ENCODE measurements around the gene CSRNP2.

DNA sequence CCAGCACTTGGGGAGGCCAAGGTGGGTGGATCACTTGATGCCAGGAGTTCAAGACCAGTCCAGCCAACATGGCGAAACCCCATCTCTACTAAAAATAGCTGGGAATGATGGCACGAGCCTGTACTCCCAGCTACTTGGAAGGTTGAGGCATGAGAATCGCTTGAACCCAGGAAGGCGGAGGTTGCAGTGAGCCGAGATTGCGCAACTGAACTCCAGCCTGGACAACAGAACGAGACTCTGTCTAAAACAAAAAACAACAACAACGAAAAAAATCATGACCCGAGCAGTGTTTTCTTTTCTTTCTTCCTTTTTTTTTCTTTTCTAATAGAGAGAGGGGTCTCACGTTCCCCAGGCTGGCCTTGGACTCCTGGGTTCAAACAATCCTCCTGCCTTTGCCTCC is 3.5 kb upstream of the CSRNP2 start:
- TF ChIP-seq, protein P1, sequence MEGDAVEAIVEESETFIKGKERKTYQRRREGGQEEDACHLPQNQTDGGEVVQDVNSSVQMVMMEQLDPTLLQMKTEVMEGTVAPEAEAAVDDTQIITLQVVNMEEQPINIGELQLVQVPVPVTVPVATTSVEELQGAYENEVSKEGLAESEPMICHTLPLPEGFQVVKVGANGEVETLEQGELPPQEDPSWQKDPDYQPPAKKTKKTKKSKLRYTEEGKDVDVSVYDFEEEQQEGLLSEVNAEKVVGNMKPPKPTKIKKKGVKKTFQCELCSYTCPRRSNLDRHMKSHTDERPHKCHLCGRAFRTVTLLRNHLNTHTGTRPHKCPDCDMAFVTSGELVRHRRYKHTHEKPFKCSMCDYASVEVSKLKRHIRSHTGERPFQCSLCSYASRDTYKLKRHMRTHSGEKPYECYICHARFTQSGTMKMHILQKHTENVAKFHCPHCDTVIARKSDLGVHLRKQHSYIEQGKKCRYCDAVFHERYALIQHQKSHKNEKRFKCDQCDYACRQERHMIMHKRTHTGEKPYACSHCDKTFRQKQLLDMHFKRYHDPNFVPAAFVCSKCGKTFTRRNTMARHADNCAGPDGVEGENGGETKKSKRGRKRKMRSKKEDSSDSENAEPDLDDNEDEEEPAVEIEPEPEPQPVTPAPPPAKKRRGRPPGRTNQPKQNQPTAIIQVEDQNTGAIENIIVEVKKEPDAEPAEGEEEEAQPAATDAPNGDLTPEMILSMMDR (IDR thresholded peaks at IDR 0.05): no peak
- TF ChIP-seq POLR2A (IDR thresholded peaks at IDR 0.05): no peak
